HG03095 (cell line): ENCODE measurements around the gene UGT1A1.

ENCODE experiments used
- ATAC-seq: cut with Tn5 transposase; IDR thresholded peaks from one replicate; pipeline ENCODE4 v1.9.1; 2021; ENCODE audit warnings: moderate library complexity; ENCODE audit not compliant: unreplicated experiment

The UGT1A1 gene

GRCh38 chr2:233756429-233757081, 3.5 kb upstream of the UGT1A1 start:
- no peak for ATAC-seq

GRCh38 chr2:233758141-233758540, 1.9 kb upstream of the UGT1A1 start:
- ATAC-seq, result no peak

- no peak for ATAC-seq
Measured at GRCh38 chr2:233758849-233759248, 1.2 kb upstream of the UGT1A1 start.

- no peak for ATAC-seq
Measured at GRCh38 chr2:233761040-233761769, 1.1 kb downstream of the UGT1A1 start.

- no peak for ATAC-seq
Measured at GRCh38 chr2:233764264-233764663, 4.2 kb downstream of the UGT1A1 start.

- no peak for ATAC-seq
Measured at GRCh38 chr2:233764761-233765160, 4.7 kb downstream of the UGT1A1 start.

- no peak for ATAC-seq
Measured at GRCh38 chr2:233766416-233766815, 6.3 kb downstream of the UGT1A1 start.

- ATAC-seq, result no peak
Measured at GRCh38 chr2:233768076-233768475, 8.0 kb downstream of the UGT1A1 start.

DNA sequence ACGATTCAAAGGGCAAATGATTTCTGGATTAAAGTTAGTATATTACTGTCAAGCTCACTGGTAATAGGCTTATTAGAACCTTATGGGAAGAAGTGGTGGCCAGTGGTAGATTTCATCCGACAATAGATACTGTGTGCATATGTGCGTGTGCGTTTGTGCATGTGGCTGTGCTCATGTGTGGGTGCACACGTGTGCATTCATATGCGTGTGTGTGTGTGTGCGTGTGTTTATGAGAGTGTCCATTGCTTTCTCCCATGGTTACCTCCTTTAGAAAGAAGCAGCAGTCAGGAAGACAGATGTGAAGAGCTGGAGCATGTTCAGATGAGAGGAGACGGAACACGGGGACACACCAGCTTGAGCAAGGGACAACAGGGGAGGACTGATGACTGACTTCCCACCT, 9.2 kb downstream of the UGT1A1 start:
- ATAC-seq, result no peak

DNA sequence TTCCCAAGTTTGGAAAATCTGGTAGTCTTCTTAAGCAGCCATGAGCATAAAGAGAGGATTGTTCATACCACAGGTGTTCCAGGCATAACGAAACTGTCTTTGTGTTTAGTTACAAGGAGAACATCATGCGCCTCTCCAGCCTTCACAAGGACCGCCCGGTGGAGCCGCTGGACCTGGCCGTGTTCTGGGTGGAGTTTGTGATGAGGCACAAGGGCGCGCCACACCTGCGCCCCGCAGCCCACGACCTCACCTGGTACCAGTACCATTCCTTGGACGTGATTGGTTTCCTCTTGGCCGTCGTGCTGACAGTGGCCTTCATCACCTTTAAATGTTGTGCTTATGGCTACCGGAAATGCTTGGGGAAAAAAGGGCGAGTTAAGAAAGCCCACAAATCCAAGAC, 12.1 kb downstream of the UGT1A1 start:
- ATAC-seq, result no peak

DNA sequence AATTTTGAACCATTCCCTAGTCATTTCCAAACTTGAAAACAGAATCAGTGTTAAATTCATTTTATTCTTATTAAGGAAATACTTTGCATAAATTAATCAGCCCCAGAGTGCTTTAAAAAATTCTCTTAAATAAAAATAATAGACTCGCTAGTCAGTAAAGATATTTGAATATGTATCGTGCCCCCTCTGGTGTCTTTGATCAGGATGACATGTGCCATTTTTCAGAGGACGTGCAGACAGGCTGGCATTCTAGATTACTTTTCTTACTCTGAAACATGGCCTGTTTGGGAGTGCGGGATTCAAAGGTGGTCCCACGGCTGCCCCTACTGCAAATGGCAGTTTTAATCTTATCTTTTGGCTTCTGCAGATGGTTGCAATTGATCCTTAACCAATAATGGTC, 12.5 kb downstream of the UGT1A1 start:
- ATAC-seq, result no peak

DNA sequence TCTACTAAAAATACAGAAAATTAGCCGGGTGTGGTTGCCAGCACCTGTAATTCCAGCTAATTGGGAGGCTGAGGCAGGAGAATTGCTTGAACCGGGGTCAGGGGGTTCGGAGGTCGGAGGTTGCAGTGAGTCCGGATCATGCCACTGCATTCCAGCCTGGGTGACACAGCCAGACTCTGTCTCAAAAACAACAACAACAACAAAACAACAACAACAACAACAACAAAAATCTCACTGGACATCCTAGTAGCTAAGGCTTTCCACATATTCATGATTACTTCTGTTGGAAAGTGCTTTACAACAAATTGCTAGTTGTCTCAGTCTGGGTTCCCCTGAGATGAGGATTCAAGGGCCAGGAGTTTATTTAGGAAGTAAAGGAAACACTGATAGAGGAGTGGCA, 13.8 kb downstream of the UGT1A1 start:
- ATAC-seq, result no peak

- ATAC-seq, result no peak
Measured at GRCh38 chr2:233775414-233775813, 15.3 kb downstream of the UGT1A1 start.

GRCh38 chr2:233778030-233778429, 18.0 kb downstream of the UGT1A1 start, which contains the start of gene MROH2A:
MROH2A (plus strand) TSS chr2:233778330; CDS start chr2:233779359, 1,029 bp downstream.
- ATAC-seq, result no peak

GRCh38 chr2:233779722-233780121, 19.7 kb downstream of the UGT1A1 start:
- no peak for ATAC-seq

- no peak for ATAC-seq
Measured at GRCh38 chr2:233780771-233781170, 20.7 kb downstream of the UGT1A1 start.

- no peak for ATAC-seq
Measured at GRCh38 chr2:233789554-233789953, 29.5 kb downstream of the UGT1A1 start.

- ATAC-seq, result no peak
Measured at GRCh38 chr2:233791151-233791882, 31.2 kb downstream of the UGT1A1 start.

DNA sequence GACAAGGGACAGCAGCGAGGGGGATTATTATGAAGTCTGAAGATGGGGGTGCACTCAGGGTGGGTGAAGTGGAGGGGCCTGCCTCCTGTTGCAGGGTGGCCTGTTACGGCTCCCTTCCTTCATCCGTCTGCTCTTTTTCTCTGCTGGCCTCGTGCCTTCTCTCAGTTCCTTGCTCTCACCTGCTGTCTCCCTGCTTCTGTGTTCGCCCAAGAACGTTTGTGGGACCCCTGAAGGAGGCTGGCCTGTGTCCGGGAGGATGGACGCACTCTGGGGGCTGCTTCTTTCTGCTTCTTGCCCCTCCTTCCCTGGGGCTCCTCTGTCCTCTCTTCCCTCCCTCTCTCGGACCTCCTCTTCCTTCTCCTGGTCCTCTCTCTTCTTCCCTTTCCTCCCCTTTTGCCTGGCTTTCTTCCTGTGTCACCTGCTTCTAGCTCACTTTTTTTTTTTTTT, 31.8 kb downstream of the UGT1A1 start:
- ATAC-seq, result no peak

GRCh38 chr2:233792720-233793119, 32.6 kb downstream of the UGT1A1 start:
- ATAC-seq, result no peak

DNA sequence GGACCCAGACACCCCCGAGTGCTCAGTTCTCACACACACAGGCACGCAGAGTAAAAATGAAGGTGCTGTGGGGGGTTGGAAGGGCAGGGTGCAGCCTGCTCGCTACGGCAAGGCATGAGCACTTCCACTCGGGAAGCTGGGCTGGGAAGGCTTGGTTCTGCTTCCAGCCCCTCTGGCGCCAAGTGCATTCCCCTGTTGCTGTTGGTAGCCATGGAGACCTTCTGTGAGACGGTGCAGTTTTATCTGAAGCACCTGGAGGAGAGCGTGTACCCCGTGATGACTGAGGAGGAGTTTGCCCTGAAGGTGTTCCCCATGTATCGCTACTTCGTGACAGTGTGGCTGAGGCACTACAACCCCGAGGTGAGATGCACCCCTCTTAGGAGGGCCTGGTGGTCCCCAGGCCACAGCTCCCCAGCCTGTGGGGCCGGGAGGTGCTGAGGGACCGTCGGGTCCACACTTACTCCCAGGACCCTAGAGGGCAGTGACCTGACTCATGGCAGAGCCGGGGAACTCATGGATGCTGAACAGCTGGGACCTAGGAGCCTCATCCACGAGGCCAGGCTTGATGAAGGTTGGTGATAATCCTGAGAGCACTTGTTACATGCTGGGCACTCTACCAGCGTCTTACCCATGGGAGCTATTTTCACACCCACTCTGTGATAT, 33.5 kb downstream of the UGT1A1 start:
- ATAC-seq, result no peak
